Breast epithelium (tissue), 4 donors: Measurements from ENCODE around the gene UQCRH. TPM values are rescaled to one million over a fixed set of nuclear protein-coding genes. Genes with fewer than 3 reads are reported as not detected.

Experiments used
- DNase-seq, 2 donors: peaks; one replicate each; pipeline ENCODE4 v3.0.0-alpha.2; 2019; ENCODE audit warnings: low spot score in 2 of 2
- H3K27ac ChIP-seq, 2 donors: fragments of 200-600 bp; sonication (generic) in 1 of 2; one replicate each; pipeline ENCODE4 v1.5.1; 2016 to 2019; ENCODE audit warnings: mild to moderate bottlenecking in 1 of 2
- H3K27me3 ChIP-seq, 2 donors: fragments of 200-600 bp; sonication (generic) in 1 of 2; one replicate each; pipeline versions ENCODE4 v1.5.1 to v1.6.0; 2017 to 2019; ENCODE audit warnings: control low read depth in 1 of 2, mild to moderate bottlenecking in 1 of 2
- H3K36me3 ChIP-seq: fragments of 200-600 bp; one replicate; pipeline ENCODE4 v1.5.1; 2019
- H3K4me1 ChIP-seq, 2 donors: fragments of 200-600 bp; sonication (generic); one replicate each; pipeline ENCODE4 v1.5.1; 2016 to 2019; ENCODE audit warnings: control low read depth in 1 of 2
- H3K4me3 ChIP-seq, 3 donors: fragments of 200-600 bp; sonication (generic); 1 replicate in 2 of 3; 2 replicates in 1 of 3; pipeline ENCODE4 v1.5.1; 2016 to 2019; ENCODE audit warnings: mild to moderate bottlenecking in 3 of 3, moderate library complexity in 2 of 3
- H3K9me3 ChIP-seq, 2 donors: fragments of 200-600 bp; sonication (generic) in 1 of 2; one replicate each; pipeline ENCODE4 v1.5.1; 2016 to 2019; ENCODE audit warnings: control low read depth in 1 of 2
- POLR2A ChIP-seq: fragments of 450-650 bp; IDR thresholded peaks from one replicate; pipeline ENCODE4 v1.6.1; 2016; ENCODE audit warnings: antibody characterized with exemption, mild to moderate bottlenecking, moderate library complexity
- POLR2AphosphoS5 ChIP-seq, 3 donors: sonication (generic); formaldehyde crosslinking; IDR thresholded peaks; one replicate each; pipeline ENCODE4 v1.6.1; 2017; ENCODE audit warnings: antibody characterized with exemption in 3 of 3
- intact Hi-C: fragments of 100-400 bp; cut with DNase I; formaldehyde crosslinking; loops from one replicate; pipeline ENCODE4 v1.15.1; 2023; ENCODE audit warnings: low total_unique reads
- total RNA-seq, 3 donors: library from RNA; depleted of rRNA; stranded (reverse); fragments of >200 nt; gene quantifications; one replicate each; pipeline ENCODE4 v1.1.0, GENCODE V29; 2016
- TF ChIP-seq, protein P1 (sequence below), 3 donors: fragments of 450-650 bp; IDR thresholded peaks; one replicate each; pipeline ENCODE4 v1.5.1; 2016 to 2017; ENCODE audit warnings: antibody characterized with exemption in 3 of 3, mild to moderate bottlenecking in 3 of 3, moderate library complexity in 3 of 3

The UQCRH gene
- total RNA-seq, 3 donors from 2014 or later: 300 to 334 (median 301) TPM

DNA sequence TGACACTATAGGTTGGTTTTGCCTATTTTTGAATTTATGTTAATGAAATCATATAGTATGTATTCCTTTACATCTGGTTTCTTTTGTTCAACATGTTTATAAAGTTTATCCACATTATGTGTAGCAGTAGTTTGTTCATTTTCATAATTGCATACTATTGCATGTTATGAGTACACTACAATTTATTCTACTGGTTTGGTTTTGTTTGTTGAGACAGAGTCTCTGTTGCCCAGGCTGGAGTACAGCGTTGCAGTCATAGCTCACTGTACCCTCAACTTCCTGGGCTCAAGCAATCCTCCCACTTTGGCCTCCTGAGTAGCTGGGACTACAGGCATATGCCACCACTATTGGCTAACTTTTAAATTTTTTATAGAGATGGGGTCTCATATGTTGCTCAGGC lies 34.9 kb upstream of the UQCRH start:
- no peaks in the 10 kb centered on the region for H3K27me3 ChIP-seq
- no peak overlapping the region for H3K27ac ChIP-seq
- H3K9me3 ChIP-seq: no peaks in the 10 kb centered on the region
- no peak for DNase-seq
- TF ChIP-seq POLR2A (no peak), POLR2AphosphoS5 (IDR thresholded peaks at IDR 0.05) (no peak)
- TF ChIP-seq, protein P1, sequence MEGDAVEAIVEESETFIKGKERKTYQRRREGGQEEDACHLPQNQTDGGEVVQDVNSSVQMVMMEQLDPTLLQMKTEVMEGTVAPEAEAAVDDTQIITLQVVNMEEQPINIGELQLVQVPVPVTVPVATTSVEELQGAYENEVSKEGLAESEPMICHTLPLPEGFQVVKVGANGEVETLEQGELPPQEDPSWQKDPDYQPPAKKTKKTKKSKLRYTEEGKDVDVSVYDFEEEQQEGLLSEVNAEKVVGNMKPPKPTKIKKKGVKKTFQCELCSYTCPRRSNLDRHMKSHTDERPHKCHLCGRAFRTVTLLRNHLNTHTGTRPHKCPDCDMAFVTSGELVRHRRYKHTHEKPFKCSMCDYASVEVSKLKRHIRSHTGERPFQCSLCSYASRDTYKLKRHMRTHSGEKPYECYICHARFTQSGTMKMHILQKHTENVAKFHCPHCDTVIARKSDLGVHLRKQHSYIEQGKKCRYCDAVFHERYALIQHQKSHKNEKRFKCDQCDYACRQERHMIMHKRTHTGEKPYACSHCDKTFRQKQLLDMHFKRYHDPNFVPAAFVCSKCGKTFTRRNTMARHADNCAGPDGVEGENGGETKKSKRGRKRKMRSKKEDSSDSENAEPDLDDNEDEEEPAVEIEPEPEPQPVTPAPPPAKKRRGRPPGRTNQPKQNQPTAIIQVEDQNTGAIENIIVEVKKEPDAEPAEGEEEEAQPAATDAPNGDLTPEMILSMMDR (IDR thresholded peaks at IDR 0.05): no peak
- no peaks in the 10 kb centered on the region for H3K36me3 ChIP-seq
- no peaks in the 10 kb centered on the region for H3K4me1 ChIP-seq
- intact Hi-C loops: no loop called here
- no peak overlapping the region for H3K4me3 ChIP-seq

DNA sequence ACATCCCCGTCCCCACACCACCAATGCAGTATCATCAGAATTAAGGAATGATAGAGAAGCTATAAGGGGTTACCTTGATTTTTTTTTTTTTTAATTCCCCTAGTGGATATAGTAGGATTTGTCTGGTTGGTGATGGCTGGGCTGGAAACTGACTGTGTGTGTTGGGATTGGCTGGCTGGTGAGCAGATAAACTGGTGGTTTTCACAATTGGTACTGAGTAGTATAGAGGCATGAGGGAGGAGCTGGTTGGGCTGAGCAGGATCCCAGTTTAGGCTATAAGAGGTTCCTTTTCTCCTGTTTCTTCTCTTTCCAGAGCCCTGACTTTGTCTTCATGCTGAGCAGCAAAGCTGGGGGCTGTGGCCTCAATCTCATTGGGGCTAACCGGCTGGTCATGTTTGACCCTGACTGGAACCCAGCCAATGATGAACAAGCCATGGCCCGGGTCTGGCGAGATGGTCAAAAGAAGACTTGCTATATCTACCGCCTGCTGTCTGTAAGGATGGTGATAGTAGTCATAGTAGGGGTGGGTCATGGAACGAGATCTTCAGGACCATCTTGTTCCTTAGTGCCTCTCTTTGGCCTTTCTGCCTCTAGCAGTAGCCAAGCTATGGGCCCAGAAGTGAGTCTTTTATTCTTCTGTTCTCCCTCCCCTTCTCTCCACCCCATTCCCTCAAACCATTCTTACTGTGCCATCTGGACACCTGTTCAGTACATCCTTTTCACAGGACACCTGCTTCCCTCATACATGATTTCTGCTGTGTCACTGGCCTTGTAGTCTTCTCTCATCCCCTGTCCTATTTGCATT lies 29.1 kb upstream of the UQCRH start:
- Histone ChIP-seq H3K36me3 (no peaks in the 10 kb centered on the region), H3K27ac (no peak overlapping the region), H3K9me3 (no peaks in the 10 kb centered on the region), H3K27me3 (no peaks in the 10 kb centered on the region), H3K4me3 (no peak overlapping the region), H3K4me1 (no peaks in the 10 kb centered on the region)
- intact Hi-C loops: no loop called here
- no peak for DNase-seq
- no peak for TF ChIP-seq POLR2AphosphoS5 (IDR thresholded peaks at IDR 0.05)
- TF ChIP-seq, protein P1 (IDR thresholded peaks at IDR 0.05): no peak
- TF ChIP-seq POLR2A: no peak

DNA sequence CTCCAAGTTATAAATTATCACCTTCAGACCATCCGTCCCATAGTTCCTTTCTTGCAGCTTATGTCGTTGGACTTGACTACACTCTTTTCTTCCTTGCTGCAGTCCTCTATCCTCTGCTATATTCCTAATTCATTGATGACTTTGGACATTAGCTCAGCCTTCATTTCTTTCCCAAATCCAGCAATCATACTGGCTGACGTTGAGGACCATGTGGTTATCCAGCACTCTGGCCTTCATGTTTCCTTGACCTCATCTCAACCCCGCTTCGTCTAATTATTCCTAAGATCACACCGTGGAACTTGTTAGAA lies 28.5 kb upstream of the UQCRH start:
- H3K36me3 ChIP-seq: no peaks in the 10 kb centered on the region
- no peak overlapping the region for H3K4me3 ChIP-seq
- intact Hi-C loops: no loop called here
- H3K9me3 ChIP-seq: no peaks in the 10 kb centered on the region
- no peaks in the 10 kb centered on the region for H3K4me1 ChIP-seq
- H3K27me3 ChIP-seq: no peaks in the 10 kb centered on the region
- TF ChIP-seq POLR2AphosphoS5 (IDR thresholded peaks at IDR 0.05) (no peak), POLR2A (no peak)
- TF ChIP-seq, protein P1 (IDR thresholded peaks at IDR 0.05): no peak
- no peak overlapping the region for H3K27ac ChIP-seq
- no peak for DNase-seq

DNA sequence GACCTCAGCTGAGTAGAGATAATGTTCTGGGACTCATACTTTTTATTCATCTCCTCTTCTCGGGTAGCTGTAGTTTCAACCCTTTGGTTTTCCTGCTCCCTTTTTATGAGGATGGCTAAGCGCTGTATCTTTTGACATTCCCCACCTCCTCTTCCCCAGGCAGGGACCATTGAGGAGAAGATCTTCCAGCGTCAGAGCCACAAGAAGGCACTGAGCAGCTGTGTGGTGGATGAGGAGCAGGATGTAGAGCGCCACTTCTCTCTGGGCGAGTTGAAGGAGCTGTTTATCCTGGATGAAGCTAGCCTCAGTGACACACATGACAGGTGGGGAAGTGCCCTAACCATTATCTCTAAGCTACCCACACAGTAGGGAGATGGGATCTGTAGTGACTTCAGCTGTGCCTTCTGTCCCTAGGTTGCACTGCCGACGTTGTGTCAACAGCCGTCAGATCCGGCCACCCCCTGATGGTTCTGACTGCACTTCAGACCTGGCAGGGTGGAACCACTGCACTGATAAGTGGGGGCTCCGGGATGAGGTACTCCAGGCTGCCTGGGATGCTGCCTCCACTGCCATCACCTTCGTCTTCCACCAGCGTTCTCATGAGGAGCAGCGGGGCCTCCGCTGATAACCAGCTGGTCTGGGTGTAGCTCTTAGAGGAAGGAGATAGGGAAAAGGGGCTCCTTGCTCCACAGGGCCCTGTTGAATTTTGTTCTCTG lies 25.7 kb upstream of the UQCRH start:
- no peak for DNase-seq
- TF ChIP-seq POLR2A (no peak), POLR2AphosphoS5 (IDR thresholded peaks at IDR 0.05) (no peak)
- TF ChIP-seq, protein P1 (IDR thresholded peaks at IDR 0.05): no peak
- no peak overlapping the region for H3K4me3 ChIP-seq
- no peaks in the 10 kb centered on the region for H3K4me1 ChIP-seq
- no peaks in the 10 kb centered on the region for H3K9me3 ChIP-seq
- H3K27me3 ChIP-seq: no peaks in the 10 kb centered on the region
- H3K27ac ChIP-seq: no peak overlapping the region
- peaks cover 6% of the 10 kb centered on the region for H3K36me3 ChIP-seq
- intact Hi-C loops: no loop called here

DNA sequence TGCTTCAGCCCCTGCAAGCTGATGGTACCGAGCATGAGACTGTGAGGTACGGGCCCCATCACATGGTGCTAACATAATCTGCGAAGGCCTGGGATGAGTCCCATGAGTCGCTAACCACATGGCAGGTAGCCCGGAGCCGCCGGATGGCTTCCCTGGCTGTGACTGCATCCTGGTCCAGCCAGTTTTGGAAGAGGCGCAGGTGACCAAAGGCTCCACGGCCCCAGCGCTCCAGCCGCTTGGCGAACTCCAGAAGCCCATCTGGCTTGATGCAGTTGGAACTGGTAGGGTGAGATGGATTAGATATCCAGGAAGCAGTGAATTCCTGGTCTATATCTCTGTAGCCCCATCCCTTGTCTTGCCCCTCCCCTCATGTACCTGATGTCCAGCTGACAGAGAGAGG lies 24.7 kb upstream of the UQCRH start:
- H3K27me3 ChIP-seq: no peaks in the 10 kb centered on the region
- H3K4me3 ChIP-seq: no peak overlapping the region
- H3K36me3 ChIP-seq: peaks cover 6% of the 10 kb centered on the region
- TF ChIP-seq, protein P1 (IDR thresholded peaks at IDR 0.05): no peak
- TF ChIP-seq POLR2AphosphoS5 (IDR thresholded peaks at IDR 0.05) (no peak), POLR2A (no peak)
- no peaks in the 10 kb centered on the region for H3K9me3 ChIP-seq
- DNase-seq: peak in 1 of 2 donors; percentile 51
- intact Hi-C loops: no loop called here
- peak overlapping the region; percentile 12 to 44 for H3K27ac ChIP-seq
- H3K4me1 ChIP-seq: no peaks in the 10 kb centered on the region
